Neural progenitor cell (in vitro differentiated cells): ENCODE results near the gene MXRA8. TPM values are rescaled to one million over a fixed set of nuclear protein-coding genes. Genes with fewer than 3 reads are reported as not detected.

Experiments used
- DNase-seq: peaks from one replicate; pipeline ENCODE4 v3.0.0-alpha.2; 2016; ENCODE audit warnings: low spot score
- H2AFZ ChIP-seq: fragments of 200-600 bp; sonication (generic); replicated peaks from 2 replicates; pipeline ENCODE4 v1.6.1; 2016; ENCODE audit warnings: antibody characterized with exemption
- H3F3A ChIP-seq: fragments of 200-600 bp; sonication (generic); 2 replicates; pipeline ENCODE4 v1.6.1; 2016; ENCODE audit warnings: antibody characterized with exemption, low read depth
- H3K27ac ChIP-seq: fragments of 200-600 bp; sonication (generic); 2 replicates; pipeline ENCODE4 v1.5.1; 2016; ENCODE audit warnings: mild to moderate bottlenecking
- H3K27me3 ChIP-seq: fragments of 200-600 bp; sonication (generic); 2 replicates; pipeline ENCODE4 v1.6.1; 2016; ENCODE audit warnings: mild to moderate bottlenecking, moderate library complexity
- H3K36me3 ChIP-seq: fragments of 200-600 bp; sonication (generic); 2 replicates; pipeline ENCODE4 v1.5.1; 2016
- H3K4me1 ChIP-seq: fragments of 200-600 bp; sonication (generic); 2 replicates; pipeline ENCODE4 v1.6.1; 2016; ENCODE audit warnings: mixed run types
- H3K4me2 ChIP-seq: fragments of 200-600 bp; sonication (generic); 2 replicates; pipeline ENCODE4 v1.6.1; 2016
- H3K4me3 ChIP-seq: fragments of 200-600 bp; sonication (generic); 2 replicates; pipeline ENCODE4 v1.5.1; 2016
- H3K79me2 ChIP-seq: fragments of 200-600 bp; sonication (generic); 2 replicates; pipeline ENCODE4 v1.6.1; 2016; ENCODE audit warnings: low read depth
- H3K9ac ChIP-seq: fragments of 200-600 bp; sonication (generic); 2 replicates; pipeline ENCODE4 v1.6.1; 2016
- H3K9me3 ChIP-seq: fragments of 200-600 bp; sonication (generic); 2 replicates; pipeline ENCODE4 v1.5.1; 2016; ENCODE audit warnings: low read depth
- H4K20me1 ChIP-seq: fragments of 200-600 bp; sonication (generic); 2 replicates; pipeline ENCODE4 v1.6.1; 2016; ENCODE audit warnings: low read depth
- H3K27ac Mint-ChIP-seq: 3 replicates; pipeline ENCODE4 v1.8.0; 2021; ENCODE audit warnings: mixed read lengths
- H3K27me3 Mint-ChIP-seq: 2 replicates; pipeline ENCODE4 v1.8.0; 2022; ENCODE audit warnings: low read depth, mild to moderate bottlenecking, inconsistent platforms, moderate library complexity, mixed read lengths; ENCODE audit not compliant: insufficient read depth
- H3K36me3 Mint-ChIP-seq: 3 replicates; pipeline ENCODE4 v1.8.0; 2021; ENCODE audit warnings: mixed read lengths
- H3K4me1 Mint-ChIP-seq: 3 replicates; pipeline ENCODE4 v1.8.0; 2021; ENCODE audit warnings: mixed read lengths
- H3K4me3 Mint-ChIP-seq: 3 replicates; pipeline ENCODE4 v1.8.0; 2021; ENCODE audit warnings: mild to moderate bottlenecking, moderate library complexity, mixed read lengths
- H3K9me3 Mint-ChIP-seq: 3 replicates; pipeline ENCODE4 v1.8.0; 2020; ENCODE audit warnings: mixed read lengths
- EZH2 ChIP-seq: fragments of 200-600 bp; sonication (generic); IDR thresholded peaks from 2 replicates; pipeline ENCODE4 v1.6.1; 2017; ENCODE audit warnings: antibody characterized with exemption, mild to moderate bottlenecking, moderate library complexity
- EZH2phosphoT487 ChIP-seq: fragments of 200-600 bp; sonication (generic); IDR thresholded peaks from 2 replicates; pipeline ENCODE4 v1.6.1; 2017; ENCODE audit warnings: antibody characterized with exemption
- total RNA-seq: library from RNA; depleted of rRNA; stranded (reverse); fragments of >200 nt; gene quantifications from 2 replicates; pipeline ENCODE4 v1.2.3, GENCODE V29; 2015; ENCODE audit warnings: low replicate concordance
- TF ChIP-seq, protein P1 (sequence below): fragments of 200-600 bp; sonication (generic); IDR thresholded peaks from 2 replicates; pipeline ENCODE4 v1.5.1; 2017; ENCODE audit warnings: antibody characterized with exemption, mild to moderate bottlenecking

MXRA8 gene
- total RNA-seq, 1 donor from 2014 or later: 6.8 TPM

DNA sequence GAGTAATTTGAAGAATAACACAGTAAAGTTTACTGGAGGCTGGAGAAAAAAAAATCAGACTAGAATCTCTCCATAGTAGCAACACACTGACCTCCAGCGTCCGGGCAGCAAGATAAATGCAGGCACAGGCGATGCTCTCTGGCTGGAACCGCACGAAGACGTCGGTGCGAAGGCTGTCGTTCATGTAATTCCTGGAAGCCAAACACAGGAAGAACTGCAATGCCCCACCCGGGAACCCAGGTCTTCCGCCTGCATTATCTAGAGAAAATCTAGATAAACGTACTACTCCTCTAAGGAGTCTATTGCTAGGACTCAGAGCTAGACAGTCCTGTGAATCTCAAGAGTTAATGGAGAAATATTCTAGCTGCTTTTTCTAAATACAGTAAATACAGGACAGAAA lies 32.3 kb upstream of the MXRA8 start:
- peaks cover 9% of the 10 kb centered on the region for H4K20me1 ChIP-seq

DNA sequence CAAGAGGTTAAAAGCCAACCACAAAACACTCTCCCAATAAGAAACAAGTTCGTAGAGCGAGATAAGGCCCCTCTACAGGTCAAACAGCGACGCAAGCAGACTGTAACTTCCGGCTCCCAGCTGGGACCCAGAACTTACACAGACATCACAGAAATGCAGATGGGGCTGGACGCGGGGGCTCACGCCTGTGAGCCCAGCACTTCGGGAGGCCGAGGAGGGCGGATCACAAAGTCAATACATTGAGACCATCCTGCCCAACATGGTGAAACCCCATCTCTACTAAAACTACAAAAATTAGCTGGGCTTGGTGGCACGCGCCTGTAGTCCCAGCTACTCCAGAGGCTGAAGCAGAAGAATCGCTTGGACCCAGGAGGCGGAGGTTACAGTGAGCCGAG lies 29.7 kb upstream of the MXRA8 start:
- Histone ChIP-seq H3K4me2 (no peak overlapping the region), H3F3A (peaks cover 20% of the 10 kb centered on the region), H4K20me1 (no peaks in the 10 kb centered on the region), H3K36me3 (peaks cover 28% of the 10 kb centered on the region), H3K9ac (no peak overlapping the region), H3K79me2 (peaks cover 9% of the 10 kb centered on the region), H3K27ac (no peak overlapping the region), H3K4me1 (no peaks in the 10 kb centered on the region), H3K9me3 (no peaks in the 10 kb centered on the region), H3K27me3 (no peaks in the 10 kb centered on the region), H2AFZ (no peak overlapping the region), H3K4me3 (no peak overlapping the region)
- Mint-ChIP-seq H3K36me3 (peaks cover 30% of the 10 kb centered on the region), H3K27me3 (peaks cover 4% of the 10 kb centered on the region), H3K4me3 (peak overlapping the region; percentile 16), H3K4me1 (peaks cover 3% of the 10 kb centered on the region), H3K9me3 (no peaks in the 10 kb centered on the region), H3K27ac (no peak overlapping the region)
- DNase-seq: no peak
- TF ChIP-seq EZH2 (no peak), EZH2phosphoT487 (no peak)
- TF ChIP-seq, protein P1, sequence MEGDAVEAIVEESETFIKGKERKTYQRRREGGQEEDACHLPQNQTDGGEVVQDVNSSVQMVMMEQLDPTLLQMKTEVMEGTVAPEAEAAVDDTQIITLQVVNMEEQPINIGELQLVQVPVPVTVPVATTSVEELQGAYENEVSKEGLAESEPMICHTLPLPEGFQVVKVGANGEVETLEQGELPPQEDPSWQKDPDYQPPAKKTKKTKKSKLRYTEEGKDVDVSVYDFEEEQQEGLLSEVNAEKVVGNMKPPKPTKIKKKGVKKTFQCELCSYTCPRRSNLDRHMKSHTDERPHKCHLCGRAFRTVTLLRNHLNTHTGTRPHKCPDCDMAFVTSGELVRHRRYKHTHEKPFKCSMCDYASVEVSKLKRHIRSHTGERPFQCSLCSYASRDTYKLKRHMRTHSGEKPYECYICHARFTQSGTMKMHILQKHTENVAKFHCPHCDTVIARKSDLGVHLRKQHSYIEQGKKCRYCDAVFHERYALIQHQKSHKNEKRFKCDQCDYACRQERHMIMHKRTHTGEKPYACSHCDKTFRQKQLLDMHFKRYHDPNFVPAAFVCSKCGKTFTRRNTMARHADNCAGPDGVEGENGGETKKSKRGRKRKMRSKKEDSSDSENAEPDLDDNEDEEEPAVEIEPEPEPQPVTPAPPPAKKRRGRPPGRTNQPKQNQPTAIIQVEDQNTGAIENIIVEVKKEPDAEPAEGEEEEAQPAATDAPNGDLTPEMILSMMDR: no peak

More for the DNA sequence above, 32.3 kb upstream of the MXRA8 start:
- Mint-ChIP-seq H3K4me1 (peaks cover 3% of the 10 kb centered on the region), H3K4me3 (no peak overlapping the region), H3K27me3 (peaks cover 2% of the 10 kb centered on the region), H3K27ac (no peak overlapping the region), H3K36me3 (peaks cover 48% of the 10 kb centered on the region), H3K9me3 (no peaks in the 10 kb centered on the region)
- peaks cover 27% of the 10 kb centered on the region for H3F3A ChIP-seq
- no peak overlapping the region for H3K4me2 ChIP-seq
- H3K79me2 ChIP-seq: peaks cover 32% of the 10 kb centered on the region
- no peaks in the 10 kb centered on the region for H3K27me3 ChIP-seq
- H3K9ac ChIP-seq: no peak overlapping the region
- no peaks in the 10 kb centered on the region for H3K9me3 ChIP-seq
- H3K36me3 ChIP-seq: peaks cover 35% of the 10 kb centered on the region
- no peak overlapping the region for H2AFZ ChIP-seq
- no peak overlapping the region for H3K27ac ChIP-seq
- no peaks in the 10 kb centered on the region for H3K4me1 ChIP-seq
- TF ChIP-seq, protein P1: no peak
- TF ChIP-seq EZH2: no peak
- no peak for DNase-seq
- no peak overlapping the region for H3K4me3 ChIP-seq

DNA sequence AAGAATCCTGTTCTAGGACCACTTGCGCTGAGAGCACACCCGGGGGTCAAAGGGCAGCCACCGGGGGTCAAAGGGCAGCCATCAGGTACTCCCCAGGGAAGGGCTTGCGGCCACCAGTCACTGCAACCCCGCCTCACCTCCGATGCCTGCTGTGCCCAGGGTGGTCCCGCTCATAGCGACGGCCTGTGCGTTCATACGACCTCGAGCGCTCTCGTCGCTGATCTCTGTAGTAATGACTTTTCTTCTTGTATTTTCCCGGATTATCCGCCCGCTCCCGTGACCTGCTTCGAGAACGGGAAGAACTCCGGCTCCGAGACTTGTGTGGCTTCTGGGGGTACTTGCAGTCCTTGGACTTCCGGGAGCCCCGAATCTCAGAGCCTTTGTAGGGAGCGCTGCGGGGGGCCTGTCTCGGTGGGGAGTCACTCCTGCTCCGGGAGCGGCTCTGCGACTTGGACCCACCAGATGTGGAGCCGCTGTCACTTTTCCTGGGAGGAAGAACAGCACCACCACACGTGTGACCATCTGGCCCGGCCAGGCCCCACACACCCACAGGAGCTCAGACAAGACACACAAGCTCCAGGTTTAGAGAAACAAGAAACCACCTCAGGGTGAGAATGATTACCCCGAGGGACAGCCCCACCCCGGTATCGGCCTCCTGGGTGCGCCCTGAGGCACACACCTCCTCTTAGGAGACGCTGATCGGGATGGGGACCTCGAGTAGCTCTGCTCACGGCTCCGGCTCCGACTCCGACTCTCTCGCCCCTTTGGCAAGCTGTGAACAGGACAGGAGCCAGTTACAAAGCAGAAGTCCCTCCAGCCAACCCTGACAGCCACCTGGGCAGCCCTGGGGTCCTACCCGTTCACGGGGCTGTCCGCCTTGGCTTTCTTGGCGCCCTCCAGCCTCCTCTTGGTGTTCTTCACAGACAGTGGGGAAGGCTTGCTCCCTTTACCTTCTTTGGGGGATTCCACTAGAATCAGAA lies 29.0 kb upstream of the MXRA8 start:
- H3K27me3 Mint-ChIP-seq: peaks cover 4% of the 10 kb centered on the region
- no peaks in the 10 kb centered on the region for H4K20me1 ChIP-seq
- no peak overlapping the region for H3K4me2 ChIP-seq
- H3K79me2 ChIP-seq: peaks cover 2% of the 10 kb centered on the region
- H3K4me1 Mint-ChIP-seq: peaks cover 3% of the 10 kb centered on the region
- H3K9me3 Mint-ChIP-seq: no peaks in the 10 kb centered on the region
- peaks cover 29% of the 10 kb centered on the region for H3K36me3 Mint-ChIP-seq
- DNase-seq: no peak
- H3K4me1 ChIP-seq: no peaks in the 10 kb centered on the region
- no peak overlapping the region for H3K4me3 ChIP-seq
- TF ChIP-seq EZH2phosphoT487 (no peak), EZH2 (no peak)
- TF ChIP-seq, protein P1: no peak
- H3F3A ChIP-seq: peaks cover 14% of the 10 kb centered on the region
- H3K36me3 ChIP-seq: peaks cover 26% of the 10 kb centered on the region
- peak overlapping the region; percentile 16 for H3K4me3 Mint-ChIP-seq
- H3K27ac Mint-ChIP-seq: no peak overlapping the region
- H3K9me3 ChIP-seq: no peaks in the 10 kb centered on the region
- H3K27me3 ChIP-seq: no peaks in the 10 kb centered on the region
- H2AFZ ChIP-seq: no peak overlapping the region
- H3K9ac ChIP-seq: no peak overlapping the region
- no peak overlapping the region for H3K27ac ChIP-seq
